Caco-2 (cell line): ENCODE data around the gene EDN2. TPM values are rescaled to one million over a fixed set of nuclear protein-coding genes. Genes with fewer than 3 reads are reported as not detected.

Source experiments
- BruUV-seq: library from RNA; stranded (reverse); fragments of 400-500 nt; replicated peaks from 2 replicates; lab custom pipeline; 2021; lab: Mats Ljungman, UMichigan
- CTCF ChIA-PET: fragments of 300-600 bp; sonication (Branson Sonifier 250); formaldehyde crosslinking; loops from one replicate; lab custom pipeline; 2022; ENCODE audit warnings: antibody characterized with exemption; lab: Charles Lee
- POLR2A ChIA-PET: fragments of 300-600 bp; sonication (Branson Sonifier 250); formaldehyde crosslinking; loops from one replicate; lab custom pipeline; 2022; ENCODE audit warnings: antibody characterized with exemption; lab: Charles Lee
- DNase-seq, 2 experiments: peaks; one replicate each; pipeline versions ENCODE4 v3.0.0 to v3.0.0-alpha.2; 2020 to 2022
- H3K27me3 ChIP-seq: replicated peaks from 2 replicates; pipeline ENCODE4 v1.6.0; 2011; ENCODE audit warnings: low read length; ENCODE audit not compliant: control insufficient read depth, insufficient read depth
- H3K36me3 ChIP-seq: 2 replicates; pipeline ENCODE4 v1.5.1; 2011; ENCODE audit warnings: low read length; ENCODE audit not compliant: control insufficient read depth, insufficient read depth
- H3K4me1 ChIP-seq: fragments of 250-450 bp; sonication (Bioruptor Pico); 2 replicates; pipeline ENCODE4 v1.5.1; 2020; ENCODE audit warnings: mild to moderate bottlenecking
- H3K4me3 ChIP-seq: 2 replicates; pipeline ENCODE4 v1.5.1; 2011; ENCODE audit warnings: low read depth, mild to moderate bottlenecking, control low read depth, low read length
- H3K9me3 ChIP-seq: fragments of 250-450 bp; sonication (Bioruptor Pico); 2 replicates; pipeline ENCODE4 v1.5.1; 2020; ENCODE audit warnings: mild to moderate bottlenecking, moderate library complexity
- H3K27ac Mint-ChIP-seq: one replicate; pipeline ENCODE4 v1.8.0; 2022; ENCODE audit warnings: mixed read lengths; ENCODE audit not compliant: unreplicated experiment
- H3K27me3 Mint-ChIP-seq: one replicate; pipeline ENCODE4 v1.8.0; 2022; ENCODE audit warnings: mixed read lengths; ENCODE audit not compliant: insufficient read depth, unreplicated experiment
- H3K36me3 Mint-ChIP-seq: one replicate; pipeline ENCODE4 v1.8.0; 2022; ENCODE audit warnings: mild to moderate bottlenecking, mixed read lengths; ENCODE audit not compliant: insufficient read depth, unreplicated experiment
- H3K4me1 Mint-ChIP-seq: one replicate; pipeline ENCODE4 v1.8.0; 2022; ENCODE audit warnings: low read depth, mixed read lengths; ENCODE audit not compliant: unreplicated experiment
- H3K4me3 Mint-ChIP-seq: one replicate; pipeline ENCODE4 v1.8.0; 2022; ENCODE audit warnings: mild to moderate bottlenecking, moderate library complexity, mixed read lengths; ENCODE audit not compliant: unreplicated experiment
- H3K9me3 Mint-ChIP-seq: one replicate; pipeline ENCODE4 v1.8.0; 2022; ENCODE audit warnings: mixed read lengths; ENCODE audit not compliant: unreplicated experiment
- CTCF ChIP-seq, 2 experiments: fragments of 200-600 bp in 1 of 2; IDR thresholded peaks; 1 replicate in 1 of 2; 2 replicates in 1 of 2; pipeline versions ENCODE4 v1.5.1 to v1.8.0; 2011 to 2022; ENCODE audit warnings: antibody characterized with exemption in 1 of 2, control low read depth in 1 of 2, inconsistent platforms in 1 of 2, low read depth in 1 of 2, low read length in 1 of 2, mild to moderate bottlenecking in 1 of 2, moderate library complexity in 1 of 2; ENCODE audit not compliant: insufficient read depth in 1 of 2, severe bottlenecking in 1 of 2, unreplicated experiment in 1 of 2
- intact Hi-C: fragments of 100-400 bp; cut with micrococcal nuclease; formaldehyde crosslinking; loops from one replicate; pipeline ENCODE4 v1.10.0; 2022; ENCODE audit not compliant: unreplicated experiment
- total RNA-seq: library from RNA; stranded (reverse); gene quantifications from 2 replicates; pipeline ENCODE4 v1.2.3, GENCODE V29; 2022

Gene EDN2
- total RNA-seq, 1 experiment from 2014 or later: not detected

- Mint-ChIP-seq H3K4me3 (no peak overlapping the region), H3K27ac (peak overlapping the region; percentile 76), H3K36me3 (no peaks in the 10 kb centered on the region), H3K4me1 (peaks cover 7% of the 10 kb centered on the region), H3K27me3 (no peaks in the 10 kb centered on the region), H3K9me3 (no peaks in the 10 kb centered on the region)
- Histone ChIP-seq H3K4me1 (peaks cover 24% of the 10 kb centered on the region), H3K4me3 (no peak overlapping the region), H3K9me3 (no peaks in the 10 kb centered on the region), H3K36me3 (no peaks in the 10 kb centered on the region), H3K27me3 (no peaks in the 10 kb centered on the region)
- CTCF ChIA-PET: interaction anchor here (1.2 kb wide), 1 partner anchor 81 kb away, joined by 5 read pairs; no protein-coding TSS in a partner anchor
- no peak for TF ChIP-seq CTCF (IDR thresholded peaks at IDR 0.05; ENCODE audit: insufficient read depth in 1 of 2, low read depth in 1 of 2, low read length in 1 of 2, severe bottlenecking in 1 of 2, unreplicated experiment in 1 of 2)
- DNase-seq: no peak
- intact Hi-C loops: loop anchor here (5.0 kb wide), 1 partner anchor 153 kb away; no protein-coding TSS in a partner anchor
- no TSS peak for BruUV-seq
- POLR2A ChIA-PET: no interaction called here
Measured at GRCh38 chr1:41434748-41435449, 49.6 kb downstream of the EDN2 start.

GRCh38 chr1:41434306-41434705, 50.2 kb downstream of the EDN2 start:
- no peak overlapping the region for H3K27ac Mint-ChIP-seq
- peaks cover 7% of the 10 kb centered on the region for H3K4me1 Mint-ChIP-seq
- POLR2A ChIA-PET: no interaction called here
- no peak overlapping the region for H3K4me3 Mint-ChIP-seq
- H3K27me3 Mint-ChIP-seq: no peaks in the 10 kb centered on the region
- H3K4me1 ChIP-seq: peaks cover 24% of the 10 kb centered on the region
- no peaks in the 10 kb centered on the region for H3K9me3 Mint-ChIP-seq
- H3K27me3 ChIP-seq: no peaks in the 10 kb centered on the region
- no TSS peak for BruUV-seq
- H3K36me3 Mint-ChIP-seq: no peaks in the 10 kb centered on the region
- H3K36me3 ChIP-seq: no peaks in the 10 kb centered on the region
- H3K9me3 ChIP-seq: no peaks in the 10 kb centered on the region
- DNase-seq: no peak
- no peak overlapping the region for H3K4me3 ChIP-seq
- intact Hi-C loops: loop anchor here (5.0 kb wide), 1 partner anchor 152 kb away; no protein-coding TSS in a partner anchor
- CTCF ChIA-PET: no interaction called here
- no peak for TF ChIP-seq CTCF (IDR thresholded peaks at IDR 0.05; ENCODE audit: insufficient read depth in 1 of 2, low read depth in 1 of 2, low read length in 1 of 2, severe bottlenecking in 1 of 2, unreplicated experiment in 1 of 2)

- DNase-seq: no peak
- H3K36me3 ChIP-seq: no peaks in the 10 kb centered on the region
- ChIA-PET POLR2A (no interaction called here), CTCF (interaction anchor here (1.1 kb wide), 1 partner anchor 151 kb away, joined by 6 read pairs; no protein-coding TSS in a partner anchor)
- H3K27ac Mint-ChIP-seq: no peak overlapping the region
- no peak overlapping the region for H3K4me3 Mint-ChIP-seq
- peaks cover 24% of the 10 kb centered on the region for H3K4me1 ChIP-seq
- no peaks in the 10 kb centered on the region for H3K27me3 ChIP-seq
- no TSS peak for BruUV-seq
- intact Hi-C loops: loop anchor here (5.0 kb wide), 1 partner anchor 151 kb away; no protein-coding TSS in a partner anchor
- H3K36me3 Mint-ChIP-seq: no peaks in the 10 kb centered on the region
- H3K4me1 Mint-ChIP-seq: peaks cover 7% of the 10 kb centered on the region
- no peaks in the 10 kb centered on the region for H3K27me3 Mint-ChIP-seq
- no peak for TF ChIP-seq CTCF (IDR thresholded peaks at IDR 0.05; ENCODE audit: insufficient read depth in 1 of 2, low read depth in 1 of 2, low read length in 1 of 2, severe bottlenecking in 1 of 2, unreplicated experiment in 1 of 2)
- H3K9me3 ChIP-seq: no peaks in the 10 kb centered on the region
- no peak overlapping the region for H3K4me3 ChIP-seq
- no peaks in the 10 kb centered on the region for H3K9me3 Mint-ChIP-seq
Measured at GRCh38 chr1:41433501-41433900, 51.0 kb downstream of the EDN2 start.
